ENCODE measurements around the gene BPIFB4.

DNA sequence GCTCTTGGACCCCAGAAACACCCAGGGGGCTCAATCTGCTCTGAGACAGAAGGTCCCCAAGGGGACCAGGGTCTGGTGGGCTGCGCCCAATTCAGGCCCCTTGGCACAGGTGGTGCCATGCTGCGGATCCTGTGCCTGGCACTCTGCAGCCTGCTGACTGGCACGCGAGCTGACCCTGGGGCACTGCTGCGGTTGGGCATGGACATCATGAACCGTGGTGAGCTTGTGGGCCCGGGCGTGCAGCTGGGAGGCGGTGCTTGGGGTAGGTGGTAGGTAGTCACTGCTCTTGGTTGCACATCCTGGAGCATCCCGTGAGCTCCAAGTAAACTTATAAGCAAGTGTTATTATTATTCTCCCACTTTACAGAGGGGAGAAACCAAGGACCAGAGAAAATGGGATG, 47.9 kb upstream of the BPIFB4 start, which contains the start of gene BPIFB6:
- TF ChIP-seq, protein P1, sequence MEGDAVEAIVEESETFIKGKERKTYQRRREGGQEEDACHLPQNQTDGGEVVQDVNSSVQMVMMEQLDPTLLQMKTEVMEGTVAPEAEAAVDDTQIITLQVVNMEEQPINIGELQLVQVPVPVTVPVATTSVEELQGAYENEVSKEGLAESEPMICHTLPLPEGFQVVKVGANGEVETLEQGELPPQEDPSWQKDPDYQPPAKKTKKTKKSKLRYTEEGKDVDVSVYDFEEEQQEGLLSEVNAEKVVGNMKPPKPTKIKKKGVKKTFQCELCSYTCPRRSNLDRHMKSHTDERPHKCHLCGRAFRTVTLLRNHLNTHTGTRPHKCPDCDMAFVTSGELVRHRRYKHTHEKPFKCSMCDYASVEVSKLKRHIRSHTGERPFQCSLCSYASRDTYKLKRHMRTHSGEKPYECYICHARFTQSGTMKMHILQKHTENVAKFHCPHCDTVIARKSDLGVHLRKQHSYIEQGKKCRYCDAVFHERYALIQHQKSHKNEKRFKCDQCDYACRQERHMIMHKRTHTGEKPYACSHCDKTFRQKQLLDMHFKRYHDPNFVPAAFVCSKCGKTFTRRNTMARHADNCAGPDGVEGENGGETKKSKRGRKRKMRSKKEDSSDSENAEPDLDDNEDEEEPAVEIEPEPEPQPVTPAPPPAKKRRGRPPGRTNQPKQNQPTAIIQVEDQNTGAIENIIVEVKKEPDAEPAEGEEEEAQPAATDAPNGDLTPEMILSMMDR (conservative IDR thresholded peaks at IDR 0.05; ENCODE audit: low read depth, low read length), result no peak
- no peak for TF ChIP-seq EZH2 (IDR thresholded peaks at IDR 0.05; ENCODE audit: borderline replicate concordance, low read depth, low read length, poor library complexity, severe bottlenecking)
